B cell (primary cell): ENCODE measurements around the gene HES6. TPM values are rescaled to one million over a fixed set of nuclear protein-coding genes. Genes with fewer than 3 reads are reported as not detected.

Experiments used
- ATAC-seq: fragments of 200-7000 bp; cut with Tn5 transposase; one replicate; pipeline ENCODE4 v1.10.0; 2021; ENCODE audit warnings: low read depth, mild to moderate bottlenecking, moderate number of reproducible peaks, moderate library complexity
- CTCF ChIA-PET: fragments of 350-600 bp; sonication (Branson Sonifier 250); formaldehyde crosslinking; loops from one replicate; lab custom pipeline; 2021; ENCODE audit warnings: antibody characterized with exemption, inconsistent platforms; lab: Charles Lee
- POLR2A ChIA-PET: fragments of 350-600 bp; sonication (Branson Sonifier 250); formaldehyde crosslinking; loops from one replicate; lab custom pipeline; 2021; ENCODE audit warnings: antibody characterized with exemption; lab: Charles Lee
- DNase-seq: peaks from one replicate; pipeline ENCODE4 v3.0.0; 2013
- H2AFZ ChIP-seq: 2 replicates; pipeline ENCODE4 v1.6.1; 2012; ENCODE audit warnings: mild to moderate bottlenecking, low read depth, low read length; ENCODE audit not compliant: insufficient read depth, poor library complexity, severe bottlenecking
- H3K27ac ChIP-seq, 2 donors: 1 replicate in 1 of 2; 2 replicates in 1 of 2; pipeline ENCODE4 v1.5.1; 2012 to 2013; ENCODE audit warnings: low read length in 2 of 2, mild to moderate bottlenecking in 2 of 2, moderate library complexity in 1 of 2
- H3K27me3 ChIP-seq, 4 experiments: fragments of 200-600 bp in 1 of 4; sonication (generic) in 1 of 4; replicated peaks in 1 of 4; 1 replicate in 2 of 4; 2 replicates in 2 of 4; pipeline versions ENCODE4 v1.6.1 to v1.7.0; 2013 to 2016; ENCODE audit warnings: low read length in 3 of 4, mild to moderate bottlenecking in 2 of 4, mixed read lengths in 1 of 4, moderate library complexity in 1 of 4; ENCODE audit not compliant: insufficient read depth in 4 of 4, control insufficient read depth in 3 of 4; ENCODE audit errors: control extremely low read depth in 1 of 4
- H3K36me3 ChIP-seq, 2 experiments: replicated peaks in 1 of 2; 1 replicate in 1 of 2; 2 replicates in 1 of 2; pipeline versions ENCODE4 v1.6.1 to v1.7.1; 2013; ENCODE audit warnings: low read length in 1 of 2; ENCODE audit not compliant: insufficient read depth in 2 of 2, control insufficient read depth in 1 of 2; ENCODE audit errors: control extremely low read depth in 1 of 2, extremely low read depth in 1 of 2
- H3K4me1 ChIP-seq, 2 donors: fragments of 200-600 bp in 1 of 2; sonication (generic) in 1 of 2; 1 replicate in 1 of 2; 2 replicates in 1 of 2; pipeline versions ENCODE4 v1.5.1 to v1.6.1; 2013 to 2017; ENCODE audit warnings: low read length in 2 of 2; ENCODE audit not compliant: control insufficient read depth in 2 of 2, insufficient read depth in 2 of 2
- H3K4me2 ChIP-seq: replicated peaks from 2 replicates; pipeline ENCODE3; 2012; ENCODE audit warnings: mild to moderate bottlenecking, low read depth, low read length; ENCODE audit not compliant: poor library complexity, severe bottlenecking
- H3K4me3 ChIP-seq, 5 experiments: fragments of 200-600 bp in 1 of 5; sonication (generic) in 1 of 5; 1 replicate in 3 of 5; 2 replicates in 2 of 5; pipeline versions ENCODE4 v1.5.1 to v1.7.0; 2011 to 2016; ENCODE audit warnings: low read length in 4 of 5, mild to moderate bottlenecking in 4 of 5, low read depth in 2 of 5, control low read depth in 1 of 5, moderate library complexity in 1 of 5; ENCODE audit not compliant: insufficient read depth in 1 of 5; ENCODE audit errors: control extremely low read depth in 1 of 5, extremely low read depth in 1 of 5
- H3K79me2 ChIP-seq: fragments of 200-600 bp; sonication (generic); one replicate; pipeline ENCODE4 v1.6.0; 2016; ENCODE audit warnings: low read length; ENCODE audit not compliant: control insufficient read depth, insufficient read depth
- H3K9ac ChIP-seq: fragments of 200-600 bp; sonication (generic); 2 replicates; pipeline ENCODE4 v1.6.1; 2017; ENCODE audit warnings: mild to moderate bottlenecking, low read length, moderate library complexity
- H3K9me3 ChIP-seq, 3 donors: one replicate each; pipeline versions ENCODE4 v1.6.1 to v1.7.1; 2013; ENCODE audit warnings: low read length in 2 of 3; ENCODE audit not compliant: control insufficient read depth in 2 of 3, insufficient read depth in 1 of 3; ENCODE audit errors: control extremely low read depth in 1 of 3
- H4K20me1 ChIP-seq: 2 replicates; pipeline ENCODE4 v1.6.0; 2012; ENCODE audit warnings: mild to moderate bottlenecking, low read length; ENCODE audit not compliant: insufficient read depth, control insufficient read depth, poor library complexity, severe bottlenecking
- H3K27ac Mint-ChIP-seq: one replicate; pipeline ENCODE4 v1.8.0; 2021; ENCODE audit warnings: mixed read lengths
- H3K27me3 Mint-ChIP-seq: one replicate; pipeline ENCODE4 v1.8.0; 2021; ENCODE audit warnings: mixed read lengths
- H3K4me1 Mint-ChIP-seq: one replicate; pipeline ENCODE4 v1.8.0; 2021; ENCODE audit warnings: mixed read lengths
- H3K4me3 Mint-ChIP-seq: one replicate; pipeline ENCODE4 v1.8.0; 2021; ENCODE audit warnings: mixed read lengths
- H3K9me3 Mint-ChIP-seq: one replicate; pipeline ENCODE4 v1.8.0; 2022; ENCODE audit warnings: mixed read lengths; ENCODE audit not compliant: insufficient read depth
- CTCF ChIP-seq: fragments of 200-600 bp; IDR thresholded peaks from one replicate; pipeline ENCODE4 v1.8.0; 2022; ENCODE audit warnings: antibody characterized with exemption, mild to moderate bottlenecking
- EZH2 ChIP-seq: IDR thresholded peaks from 2 replicates; pipeline ENCODE4 v1.6.1; 2012; ENCODE audit warnings: borderline replicate concordance, low read depth, mild to moderate bottlenecking, moderate library complexity, low read length; ENCODE audit not compliant: insufficient read depth, poor library complexity, severe bottlenecking
- WGBS: methylation state at CpG from one replicate; pipeline ENCODE4 v1.1.5; 2013; ENCODE audit warnings: missing lambda C conversion rate; ENCODE audit not compliant: insufficient coverage; 5-methylcytosine and 5-hydroxymethylcytosine counted together
- intact Hi-C: fragments of 100-400 bp; cut with micrococcal nuclease; formaldehyde crosslinking; loops from one replicate; pipeline ENCODE4 v1.10.0; 2022
- polyA plus RNA-seq: library from polyadenylated mRNA; depleted of rRNA; stranded (reverse); fragments of >200 nt; gene quantifications from 2 replicates; pipeline ENCODE4 v1.2.3, GENCODE V29; 2012
- total RNA-seq, 2 donors: library from RNA; stranded (reverse); fragments of 120-200 nt in 1 of 2; gene quantifications; 1 replicate in 1 of 2; 2 replicates in 1 of 2; pipeline versions ENCODE4 v1.2.3 to v1.2.4, GENCODE V29; 2013 to 2022

HES6 gene
- total and polyA plus RNA-seq, 2 donors (not counting 1 experiment from before 2014, with no cell fraction given), result 6.5 to 14.3 TPM

DNA sequence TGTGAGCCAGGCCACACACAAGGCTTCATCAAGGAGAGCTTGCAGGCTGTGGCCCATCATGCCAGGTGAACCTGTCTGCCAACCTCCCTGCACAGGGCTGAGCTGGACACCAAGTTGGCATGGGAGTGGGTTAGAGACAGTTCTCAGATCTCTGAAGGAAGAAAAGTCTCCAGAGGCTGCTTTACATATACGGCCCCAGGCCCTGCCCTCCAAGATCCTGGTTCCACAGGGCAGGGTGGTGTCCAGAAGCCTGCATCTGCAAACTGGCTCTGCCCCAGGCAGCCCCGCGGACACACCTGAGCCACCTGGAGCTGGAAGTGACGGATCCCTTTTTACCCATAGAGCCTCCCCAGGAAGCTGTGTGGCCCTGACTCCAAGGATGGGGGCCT lies 24.2 kb upstream of the HES6 start:
- no peak for ATAC-seq
- POLR2A ChIA-PET, result no interaction called here
- WGBS, result 100% methylated on average over 3 of the region's 4 CpGs
- TF ChIP-seq CTCF (no peak), EZH2 (no peak)
- peaks cover 1% of the 10 kb centered on the region for H3K4me1 Mint-ChIP-seq
- no peak for DNase-seq
- Histone ChIP-seq H3K4me1 (peaks cover 0 to 4% of the 10 kb centered on the region in 2 donors), H3K4me3 (no peak overlapping the region), H3K27ac (no peak overlapping the region), H3K27me3 (no peaks in the 10 kb centered on the region), H4K20me1 (no peaks in the 10 kb centered on the region), H3K36me3 (peaks cover 0 to 36% of the 10 kb centered on the region in 2 experiments), H3K9me3 (no peaks in the 10 kb centered on the region), H3K9ac (no peak overlapping the region), H2AFZ (no peak overlapping the region), H3K79me2 (no peaks in the 10 kb centered on the region), H3K4me2 (no peak overlapping the region)
- no peak overlapping the region for H3K27ac Mint-ChIP-seq
- no peaks in the 10 kb centered on the region for H3K27me3 Mint-ChIP-seq
- no peaks in the 10 kb centered on the region for H3K9me3 Mint-ChIP-seq
- CTCF ChIA-PET, result interaction anchor here (0.7 to 4.9 kb wide), 20 partner anchors 9 to 751 kb away, joined by 3 to 46 read pairs (median 6); partner anchors contain the start of gene RAMP1
- intact Hi-C loops, result loop anchor here (5.0 kb wide), 1 partner anchor 342 kb away; no protein-coding TSS in a partner anchor
- no peak overlapping the region for H3K4me3 Mint-ChIP-seq

DNA sequence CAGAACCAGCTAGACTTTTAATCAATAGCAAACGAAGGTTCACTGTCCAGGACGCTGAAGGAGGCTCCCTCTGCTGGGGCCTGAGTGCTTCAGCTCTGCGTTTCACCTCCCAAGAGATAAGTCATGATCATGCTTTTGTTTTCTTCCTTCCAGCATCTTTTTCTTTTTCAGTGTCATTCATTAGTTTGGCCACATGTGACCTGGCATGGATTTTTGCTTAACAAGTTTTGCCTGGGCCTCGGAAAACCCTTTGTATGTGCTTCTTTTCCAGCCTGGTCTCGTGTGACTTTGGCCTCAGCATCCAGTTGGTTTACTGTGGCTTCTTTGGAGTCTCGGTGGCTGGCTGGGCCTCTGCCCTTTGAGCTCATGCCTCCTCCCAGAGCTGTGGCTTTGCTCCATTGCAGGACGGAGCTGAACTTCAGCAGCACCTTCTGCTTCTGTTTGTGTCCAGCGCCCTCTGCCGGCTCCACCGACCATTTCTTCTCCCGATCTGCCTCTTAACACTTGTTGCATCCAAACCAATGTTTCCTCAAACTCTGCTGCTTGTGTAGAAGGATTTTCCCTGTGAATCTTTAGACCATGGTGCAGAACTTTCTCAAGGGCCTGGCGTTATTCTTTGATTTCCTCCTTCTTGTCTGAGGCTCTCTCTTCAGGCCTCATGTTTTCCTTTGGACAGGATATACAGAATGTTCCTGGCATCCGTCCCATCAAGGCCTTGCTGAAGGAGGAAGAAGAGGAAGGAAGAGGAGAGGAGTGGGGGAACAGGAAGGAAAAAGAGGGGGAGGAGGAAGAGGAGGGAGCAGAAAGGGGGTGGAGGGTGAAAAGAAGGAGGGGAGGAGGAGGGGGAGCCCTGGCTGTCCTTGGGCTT lies 23.6 kb upstream of the HES6 start:
- no peak overlapping the region for H3K27ac ChIP-seq
- H3K9ac ChIP-seq, result no peak overlapping the region
- peaks cover 1% of the 10 kb centered on the region for H3K4me1 Mint-ChIP-seq
- no peaks in the 10 kb centered on the region for H3K27me3 Mint-ChIP-seq
- H4K20me1 ChIP-seq, result no peaks in the 10 kb centered on the region
- CTCF ChIA-PET, result interaction anchor here (0.6 to 4.9 kb wide), 44 partner anchors 9 to 751 kb away, joined by 3 to 46 read pairs (median 4); partner anchors contain the start of genes ILKAP, PER2 and RAMP1
- H3K9me3 Mint-ChIP-seq, result no peaks in the 10 kb centered on the region
- peak; percentile 66 for ATAC-seq
- no peaks in the 10 kb centered on the region for H3K79me2 ChIP-seq
- TF ChIP-seq CTCF, result peak; percentile 84
- no peak for TF ChIP-seq EZH2
- DNase-seq, result peak; percentile 78
- H3K9me3 ChIP-seq, result no peaks in the 10 kb centered on the region
- intact Hi-C loops, result loop anchor here (1.0 to 5.0 kb wide), 3 partner anchors 103 to 751 kb away; no protein-coding TSS in a partner anchor
- H3K27me3 ChIP-seq, result no peaks in the 10 kb centered on the region
- H3K4me3 ChIP-seq, result no peak overlapping the region
- H3K27ac Mint-ChIP-seq, result no peak overlapping the region
- no peak overlapping the region for H2AFZ ChIP-seq
- peaks cover 0 to 39% of the 10 kb centered on the region in 2 experiments for H3K36me3 ChIP-seq
- no peak overlapping the region for H3K4me2 ChIP-seq
- peaks cover 0 to 4% of the 10 kb centered on the region in 2 donors for H3K4me1 ChIP-seq
- WGBS, result 61% methylated on average over 8 of the region's 13 CpGs
- no peak overlapping the region for H3K4me3 Mint-ChIP-seq
- POLR2A ChIA-PET, result no interaction called here
